GM18502 (cell line): ENCODE results near the gene EXOG.

Experiments
- ATAC-seq: cut with Tn5 transposase; IDR thresholded peaks from one replicate; pipeline ENCODE4 v1.9.1; 2021; ENCODE audit warnings: mild to moderate bottlenecking; ENCODE audit not compliant: unreplicated experiment, poor library complexity

EXOG gene

DNA sequence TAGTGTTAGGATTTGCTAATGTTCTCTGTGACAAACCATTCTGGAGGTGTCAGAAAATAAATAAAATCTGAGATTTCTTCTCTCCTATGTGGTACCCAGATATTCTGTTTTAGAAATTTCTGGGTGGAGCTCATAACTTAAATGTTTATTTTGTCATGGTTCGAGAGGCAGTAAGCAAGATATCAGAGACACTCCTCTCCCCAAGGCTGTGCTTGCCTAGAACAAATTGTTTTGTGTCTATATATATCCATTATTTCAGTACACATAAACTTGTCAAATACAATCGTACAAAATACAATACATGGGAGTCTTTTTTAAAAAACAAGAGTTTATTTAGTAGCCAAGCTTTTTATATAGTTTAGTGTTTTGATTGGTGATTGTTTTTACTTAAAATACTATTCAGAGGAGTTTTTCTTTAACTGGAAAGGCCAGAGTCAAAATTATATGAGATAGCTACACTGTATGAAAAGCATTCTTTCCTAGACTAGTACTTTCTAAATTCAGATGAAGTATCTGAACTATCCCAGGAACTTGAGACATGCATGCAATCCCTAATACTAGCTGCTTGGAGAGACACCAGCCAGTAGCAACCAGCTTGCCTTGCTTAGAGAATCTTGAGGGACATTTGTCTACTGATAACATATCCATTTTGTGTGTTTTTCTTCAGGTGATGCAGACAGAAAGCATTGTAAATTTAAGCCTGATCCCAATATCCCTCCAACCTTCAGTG is 4.7 kb downstream of the EXOG start:
- ATAC-seq: no peak

DNA sequence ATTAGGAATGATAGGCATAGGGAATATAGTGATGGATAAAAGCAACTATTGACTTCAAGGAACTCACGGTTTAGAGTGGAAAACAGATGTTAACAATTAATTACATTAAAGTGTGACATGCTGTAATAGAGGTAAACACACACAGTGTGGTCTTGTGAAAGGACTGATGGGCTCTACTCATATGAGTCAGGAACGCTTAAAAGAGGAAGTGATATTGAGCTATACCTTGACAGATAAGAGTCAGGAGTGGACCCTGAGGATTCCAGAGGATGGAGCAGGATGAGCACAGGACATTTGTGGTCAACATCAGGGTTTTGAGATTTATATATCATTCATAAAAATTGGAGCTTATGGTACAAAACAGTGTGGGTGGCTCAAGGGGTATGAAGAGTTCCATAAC is 11.0 kb downstream of the EXOG start:
- ATAC-seq: peak; percentile 93

DNA sequence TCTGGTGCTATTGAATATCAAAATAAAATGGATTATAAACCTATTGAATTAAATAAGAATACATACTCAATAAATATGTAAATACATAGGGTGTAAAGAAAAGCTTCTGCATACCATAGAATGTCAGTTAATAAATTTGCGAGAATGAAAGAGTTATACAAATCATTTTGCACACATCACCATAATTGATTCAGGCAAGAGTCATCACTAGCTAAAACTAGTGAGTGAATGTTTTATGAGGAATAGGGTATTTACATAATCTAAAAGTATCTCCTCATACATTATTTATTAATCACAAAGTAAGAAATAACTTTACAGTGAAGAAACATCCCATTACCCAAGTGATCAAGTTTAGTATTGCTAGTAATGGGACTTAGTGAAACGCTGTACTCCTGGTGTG is 13.6 kb downstream of the EXOG start:
- ATAC-seq: no peak

DNA sequence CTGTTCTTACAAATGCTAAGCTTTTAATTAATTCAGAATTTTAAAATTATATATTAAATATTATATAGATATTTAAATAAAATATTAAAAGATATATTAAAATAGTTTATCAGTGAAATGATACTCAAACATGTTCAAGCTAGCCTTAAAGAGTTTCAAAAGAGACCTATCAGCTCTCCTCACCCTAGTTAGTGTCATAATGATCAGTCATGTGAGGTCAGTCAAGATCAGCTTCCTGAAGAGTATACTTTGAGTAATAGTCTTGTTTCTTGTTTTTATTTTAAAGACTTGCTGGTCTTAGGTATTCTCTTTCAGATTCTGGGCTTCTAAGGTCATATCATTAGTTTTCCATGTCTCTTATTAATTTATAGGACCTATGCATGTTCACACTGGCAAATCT is 14.5 kb downstream of the EXOG start:
- no peak for ATAC-seq

DNA sequence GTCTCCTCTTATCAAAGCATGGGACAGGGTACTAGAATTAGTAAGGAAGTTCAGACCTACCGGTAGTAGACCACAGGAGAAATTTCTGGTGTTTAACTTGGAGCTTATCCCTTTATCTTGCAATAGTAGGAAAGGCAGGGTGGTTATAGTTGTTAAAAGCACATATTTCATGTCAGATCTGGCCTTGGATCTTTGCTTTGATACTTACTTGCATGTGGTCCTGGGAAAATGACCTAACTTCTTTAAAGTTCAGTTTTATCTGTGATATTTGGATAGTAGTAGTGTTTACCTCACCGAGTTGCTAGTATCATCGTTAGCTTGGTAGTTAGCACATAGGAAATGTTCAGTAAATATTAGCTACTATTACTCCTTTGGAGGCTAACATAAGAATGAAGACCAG is 15.4 kb downstream of the EXOG start:
- ATAC-seq: no peak

DNA sequence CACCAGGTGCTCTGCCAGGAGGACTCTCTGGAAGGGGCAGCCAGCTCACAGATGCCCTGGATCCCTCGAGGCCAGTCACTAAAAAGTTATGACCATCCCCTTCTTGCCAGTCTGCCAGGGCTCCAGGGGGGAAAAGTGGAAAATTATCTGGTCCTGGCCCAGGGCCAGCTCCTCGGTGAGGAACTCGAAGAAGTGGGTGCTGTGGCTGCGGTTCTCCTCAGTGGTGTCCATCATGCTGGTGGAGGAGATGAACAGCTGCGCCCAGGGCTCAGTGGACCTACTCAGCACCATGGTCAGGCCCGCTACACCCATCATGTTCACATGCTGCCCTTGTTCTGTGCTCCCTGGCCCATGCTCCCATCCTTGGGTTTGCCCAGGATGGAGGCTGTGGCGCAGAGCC is 19.2 kb downstream of the EXOG start:
- ATAC-seq: no peak

DNA sequence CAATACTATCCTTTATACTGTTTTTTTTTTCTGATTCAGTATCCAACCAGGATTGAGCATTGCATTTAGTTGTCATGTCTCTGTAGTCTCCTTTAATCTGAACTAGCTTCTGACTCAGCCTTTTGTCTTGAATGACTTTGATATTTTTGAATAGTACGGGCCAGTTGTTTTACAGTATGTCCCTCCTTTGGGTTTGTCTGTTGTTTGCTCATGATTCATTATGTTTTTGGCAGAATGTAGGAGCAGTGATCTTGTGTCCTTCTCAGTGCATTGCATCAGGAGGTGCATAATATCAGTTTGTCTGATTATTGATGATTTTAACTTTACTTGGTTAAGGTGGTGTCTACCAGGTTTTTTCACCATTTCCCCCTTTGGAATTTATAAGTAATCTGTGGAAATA is 20.5 kb downstream of the EXOG start:
- ATAC-seq: no peak

DNA sequence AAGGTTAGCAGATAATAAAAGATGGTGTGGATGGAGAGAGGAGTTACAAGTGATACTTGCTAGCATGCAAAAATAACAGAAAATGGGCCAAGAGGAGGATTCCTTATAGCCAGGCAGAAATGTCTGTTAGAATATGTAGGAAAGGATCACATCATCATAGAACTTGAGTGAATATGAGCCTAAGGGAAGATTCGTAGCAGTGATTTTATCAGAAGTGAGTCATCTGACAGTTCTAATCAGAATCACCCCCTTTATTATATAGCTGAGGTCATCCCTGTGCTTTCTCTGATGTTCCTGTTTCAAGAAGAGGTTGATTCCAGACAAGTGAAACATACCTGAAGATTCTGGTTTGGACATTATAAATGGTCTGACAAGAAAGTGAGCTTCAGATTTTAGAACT is 22.9 kb downstream of the EXOG start:
- no peak for ATAC-seq

DNA sequence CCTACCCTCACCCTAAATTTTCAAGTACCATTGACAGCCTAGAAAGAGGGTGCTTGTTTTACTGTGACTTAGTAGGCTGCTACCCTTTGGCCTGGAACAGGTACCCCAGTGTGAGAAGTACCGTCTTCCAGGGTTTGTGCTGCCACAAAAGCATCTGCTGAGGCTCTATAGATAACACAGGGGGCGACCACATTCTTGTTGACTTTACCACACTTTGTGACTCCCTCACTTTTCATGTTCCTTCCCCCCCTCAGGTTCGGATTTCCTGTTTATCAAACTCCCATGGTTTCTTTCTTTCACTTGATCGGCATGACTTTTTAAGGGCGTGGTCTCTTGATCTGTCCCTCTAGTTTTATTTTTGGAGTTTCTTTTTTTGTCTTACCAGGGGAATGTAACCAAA is 23.5 kb downstream of the EXOG start:
- ATAC-seq: no peak

DNA sequence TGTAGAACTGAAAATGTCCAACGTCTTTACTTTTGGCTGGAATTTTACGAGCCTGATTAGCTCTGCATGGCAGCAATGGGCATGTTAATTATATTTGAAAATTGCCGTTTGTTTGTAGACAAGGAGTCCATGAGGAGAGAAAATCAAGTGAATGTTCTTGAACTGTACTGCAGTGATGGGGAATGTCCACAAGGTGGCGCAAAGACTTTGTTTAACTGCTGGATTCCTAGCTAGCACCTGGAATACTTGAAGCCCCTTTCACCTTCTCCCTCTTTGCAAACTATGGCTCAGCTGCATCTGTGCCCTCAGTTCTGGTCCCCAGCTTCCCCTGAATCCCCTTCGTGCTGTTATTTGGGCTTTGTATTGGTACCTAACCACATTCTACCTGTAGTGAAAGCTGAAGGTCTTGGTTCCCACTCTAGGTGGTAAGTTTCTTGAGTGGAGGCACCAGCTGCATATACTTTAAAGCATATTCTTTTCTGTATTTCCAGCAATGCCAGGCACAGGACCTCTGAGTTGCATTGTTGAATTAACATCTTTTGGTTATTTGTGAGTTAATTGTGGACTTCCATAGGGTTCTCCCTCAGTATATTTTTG is 25.3 kb downstream of the EXOG start:
- no peak for ATAC-seq

DNA sequence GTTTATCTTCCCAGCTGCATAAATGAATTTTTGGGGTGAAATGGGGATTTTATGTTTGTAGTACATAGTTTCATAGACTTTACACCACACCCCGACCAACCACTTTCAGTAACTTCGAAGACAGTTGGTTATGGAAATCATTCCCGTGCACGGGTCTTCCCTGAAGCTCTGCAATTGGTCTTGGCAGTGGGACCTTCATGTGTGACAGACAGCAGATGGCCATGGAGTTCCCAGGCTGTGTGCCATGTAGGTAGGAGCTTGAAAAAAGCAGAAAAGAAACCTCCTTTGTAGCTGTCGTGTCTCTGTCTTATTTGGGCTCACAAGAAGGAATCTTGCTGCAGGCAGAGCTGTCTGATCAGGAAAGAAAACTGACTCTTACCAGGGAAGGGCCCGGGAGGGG is 25.9 kb downstream of the EXOG start:
- no peak for ATAC-seq

DNA sequence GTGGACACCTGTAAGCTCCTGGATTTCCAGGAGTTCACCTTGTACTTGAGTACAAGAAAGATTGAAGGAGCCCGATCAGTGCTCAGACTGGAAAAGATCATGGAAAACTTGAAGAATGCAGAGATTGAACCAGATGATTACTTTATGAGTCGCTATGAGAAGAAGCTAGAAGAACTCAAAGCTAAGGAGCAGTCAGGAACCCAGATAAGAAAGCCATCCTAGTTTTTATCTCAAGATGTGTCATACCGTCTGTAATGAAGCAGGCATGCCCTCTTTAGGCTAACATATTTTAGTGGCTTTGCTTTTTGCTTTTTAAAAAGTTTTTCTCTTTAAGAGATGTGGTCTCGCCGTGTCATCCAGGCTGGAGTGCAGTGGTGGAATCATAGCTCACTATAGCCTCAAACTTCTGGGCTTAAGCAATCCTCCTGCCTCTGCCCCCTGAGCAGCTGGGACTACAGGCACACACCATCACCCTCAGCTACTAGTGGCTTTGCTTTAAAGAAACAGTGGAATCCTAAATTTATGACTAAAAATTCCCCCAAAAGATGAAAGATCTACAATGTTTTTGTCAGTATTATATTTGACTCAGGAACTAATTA is 28.1 kb downstream of the EXOG start:
- no peak for ATAC-seq

DNA sequence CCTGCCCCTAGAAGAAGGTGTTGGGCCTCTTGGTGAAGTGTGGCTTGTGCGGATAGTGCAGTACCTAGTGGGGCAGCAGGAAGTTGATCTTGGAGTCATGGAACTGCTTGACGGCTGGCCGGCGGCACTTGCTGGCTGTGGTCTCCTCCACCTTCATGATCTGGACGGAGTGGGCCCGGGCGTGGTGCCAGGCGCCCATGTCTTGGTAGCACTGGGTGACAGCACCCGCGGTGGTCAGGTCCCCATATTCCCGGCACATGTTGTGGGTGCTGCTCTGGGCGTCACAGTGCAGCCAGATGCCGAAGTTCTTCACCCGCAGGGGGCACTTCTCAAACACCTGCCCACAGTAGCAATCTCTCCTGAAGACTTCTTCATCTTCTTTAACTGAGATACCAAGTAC is 30.7 kb downstream of the EXOG start:
- ATAC-seq: no peak

DNA sequence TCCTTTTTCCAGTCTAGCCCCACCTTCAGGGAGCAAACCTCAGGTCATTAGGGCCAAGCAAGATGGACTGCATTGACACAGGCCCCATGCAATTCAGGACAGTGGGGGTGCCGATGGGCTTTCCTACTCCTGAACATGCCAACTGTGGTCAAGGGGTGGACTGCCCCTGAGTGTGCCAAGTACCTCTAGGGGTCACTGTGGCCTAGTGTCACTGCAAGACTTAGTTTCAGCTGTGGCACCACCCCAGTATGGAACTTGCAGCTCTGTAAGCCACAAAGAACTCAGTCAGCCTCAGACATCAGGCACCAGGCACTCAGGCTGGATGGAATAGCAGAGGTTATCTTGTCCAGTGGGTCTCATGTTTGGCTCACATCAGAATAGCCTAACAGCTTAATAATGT is 32.3 kb downstream of the EXOG start:
- no peak for ATAC-seq

DNA sequence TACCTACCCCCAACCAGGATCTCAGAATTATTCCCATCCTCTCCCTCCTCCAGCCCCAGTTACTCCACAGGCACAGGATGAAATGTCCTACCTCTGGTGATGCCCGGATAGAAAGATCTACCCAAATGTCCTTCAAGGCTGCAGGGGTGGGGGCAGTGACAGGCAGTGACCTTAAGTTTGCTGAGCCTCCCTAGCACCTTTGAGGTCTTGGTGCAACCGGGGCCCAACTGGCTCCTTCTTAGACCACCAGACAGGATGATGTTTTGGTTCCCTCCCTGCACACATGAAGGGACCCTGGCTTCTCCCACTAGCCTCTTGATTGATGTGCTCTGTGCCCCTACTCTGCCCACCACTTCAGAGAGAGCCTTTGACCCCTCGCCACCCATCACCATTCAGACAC is 36.4 kb downstream of the EXOG start:
- ATAC-seq: no peak

DNA sequence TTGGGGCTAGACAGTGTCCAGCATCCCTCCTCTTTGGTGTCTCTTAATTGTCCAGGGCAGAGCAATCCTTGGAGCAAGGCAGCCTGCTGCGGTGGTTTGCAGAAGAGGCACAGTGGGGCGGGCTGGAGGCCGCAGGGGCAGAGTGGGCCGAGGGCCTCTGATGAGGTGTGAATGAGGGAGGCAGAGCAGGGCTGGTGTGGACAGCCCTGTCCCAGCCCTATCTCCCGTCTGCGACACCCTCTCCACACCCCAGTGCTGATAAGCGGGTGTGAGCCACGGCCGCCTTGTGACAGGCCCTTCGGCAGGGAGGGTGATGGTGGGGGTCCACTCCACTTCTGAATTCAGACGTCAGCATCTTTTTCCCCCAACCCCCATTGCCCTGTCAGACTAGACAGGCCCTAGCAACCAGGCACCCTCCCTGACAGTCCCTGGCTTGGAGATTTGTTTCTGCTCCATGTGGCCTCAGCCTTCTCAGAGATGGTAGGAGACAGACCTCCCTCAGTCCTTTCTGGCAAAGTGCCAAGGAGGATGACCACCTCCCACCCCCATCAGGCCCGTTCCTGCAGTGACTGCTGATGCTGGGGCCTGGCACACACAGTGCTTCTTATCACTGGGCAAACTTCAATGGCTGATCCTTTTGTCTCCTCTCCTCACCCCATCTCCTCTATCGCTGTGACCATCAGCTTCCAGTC is 37.3 kb downstream of the EXOG start:
- ATAC-seq: no peak

DNA sequence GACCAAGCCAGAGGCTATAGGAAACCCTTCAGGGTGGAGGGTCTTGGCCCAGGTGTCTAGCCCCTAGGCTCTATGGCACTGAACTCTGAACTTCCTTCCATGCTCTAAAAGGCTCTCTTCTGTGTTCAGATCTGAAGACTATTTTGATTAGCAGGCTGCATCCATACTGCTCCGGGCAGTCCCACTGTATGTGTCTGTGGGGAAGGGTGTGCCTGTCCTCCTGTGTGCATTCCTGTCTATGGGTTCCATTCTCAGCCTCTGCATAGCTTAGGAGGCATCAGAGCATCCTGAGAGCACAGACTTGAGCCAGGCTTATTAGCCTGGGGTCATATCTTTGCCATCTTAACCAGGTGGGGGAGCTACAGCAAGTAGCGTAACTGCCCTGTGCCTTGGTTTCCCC is 38.0 kb downstream of the EXOG start:
- ATAC-seq: no peak

DNA sequence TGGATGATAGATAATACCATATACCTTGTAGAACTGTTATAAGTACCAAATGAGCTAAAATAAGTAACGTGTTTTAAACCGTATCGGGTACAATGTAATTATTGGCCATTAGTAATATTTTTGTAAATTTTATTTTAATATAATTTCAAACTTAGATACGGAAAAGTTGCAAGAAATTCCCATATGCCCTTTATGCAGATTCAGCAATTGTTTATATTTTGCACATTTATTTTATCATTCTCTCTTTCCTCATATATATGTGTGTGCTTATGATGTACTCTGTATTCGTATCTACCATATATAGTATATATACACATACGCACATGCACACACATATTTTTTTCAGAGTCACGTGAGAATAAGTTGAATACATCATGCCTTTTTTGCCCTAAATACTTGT is 38.5 kb downstream of the EXOG start:
- no peak for ATAC-seq

DNA sequence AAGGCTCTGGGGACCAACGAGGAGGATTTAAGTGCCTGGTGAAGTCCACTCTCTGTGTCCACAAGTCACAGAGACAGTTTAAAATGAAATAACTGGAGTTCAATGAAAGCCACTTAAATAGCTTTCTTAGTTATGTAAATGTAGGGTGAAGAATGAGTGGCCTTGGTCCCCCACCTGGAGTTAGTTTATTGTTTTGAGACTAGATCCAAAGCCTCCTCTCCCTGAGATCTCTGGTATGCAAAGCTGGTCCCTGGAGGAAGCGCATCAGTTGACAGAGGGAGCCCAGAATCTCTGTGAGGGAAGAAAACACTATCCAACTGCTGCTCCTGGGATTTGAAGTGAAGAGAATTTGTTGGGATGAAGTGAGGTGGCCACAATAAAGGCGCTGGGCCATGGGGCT is 40.5 kb downstream of the EXOG start:
- no peak for ATAC-seq

DNA sequence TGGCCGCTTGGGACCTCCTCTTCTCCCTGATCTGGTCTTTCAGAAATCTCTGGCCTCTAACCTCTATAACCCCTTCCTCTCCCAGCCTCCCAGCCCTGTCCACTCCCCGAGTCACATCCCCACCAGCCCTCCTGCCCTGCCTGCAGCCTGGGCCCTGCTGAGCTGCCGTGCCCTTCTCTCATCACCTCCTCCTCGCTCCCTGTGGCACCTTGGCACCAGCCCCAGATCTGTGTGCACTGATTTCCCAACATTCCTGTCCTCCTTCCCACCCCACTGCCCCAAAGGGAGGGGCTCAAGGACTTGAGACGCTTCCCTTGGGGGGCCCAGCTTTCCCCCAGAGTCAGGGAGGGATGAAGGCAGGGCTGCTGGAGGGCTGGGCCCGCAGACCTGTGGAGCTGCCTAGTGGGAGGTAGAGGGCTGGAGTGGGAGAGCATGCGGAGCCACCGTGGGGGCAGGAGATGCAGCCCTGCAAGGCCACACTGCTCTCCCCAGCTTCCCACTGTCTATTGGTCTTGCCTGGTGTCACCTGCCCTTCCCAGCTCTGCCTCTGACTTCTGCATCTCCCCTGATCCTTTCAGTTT is 42.7 kb downstream of the EXOG start:
- no peak for ATAC-seq

DNA sequence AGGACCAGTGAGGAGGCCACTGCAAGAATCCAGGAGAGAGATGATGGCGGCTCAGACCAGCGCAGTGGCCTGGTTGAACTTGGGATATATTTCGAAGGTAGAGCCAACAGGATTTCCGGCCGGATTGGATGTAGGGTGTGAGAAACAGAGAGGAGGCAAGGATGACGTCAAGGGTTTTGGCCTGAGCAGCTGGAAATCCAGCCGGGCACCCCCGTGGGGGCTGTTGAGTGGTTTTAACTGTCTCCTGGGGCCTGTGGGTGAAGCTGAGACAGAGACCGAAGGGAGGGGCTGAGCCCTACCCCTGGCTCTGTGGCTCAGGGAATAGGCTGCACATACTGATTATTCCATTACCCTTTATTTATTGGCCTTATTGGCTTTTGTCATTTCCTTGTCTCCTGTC is 45.7 kb downstream of the EXOG start:
- ATAC-seq: no peak
